WTC11 (cell line): ENCODE measurements around the gene LEFTY1.

Experiments used
- ATF6 ChIP-seq: sonication (generic); formaldehyde crosslinking; IDR thresholded peaks from 2 replicates; pipeline ENCODE4 v1.8.1; 2023; ENCODE audit warnings: mild to moderate bottlenecking, missing genetic modification reagents
- MAX ChIP-seq: sonication (generic); formaldehyde crosslinking; IDR thresholded peaks from 2 replicates; pipeline ENCODE4 v1.8.0; 2022; ENCODE audit warnings: mild to moderate bottlenecking, missing genetic modification reagents
- SMAD4 ChIP-seq: sonication (generic); formaldehyde crosslinking; IDR thresholded peaks from 2 replicates; pipeline ENCODE4 v1.8.0; 2022; ENCODE audit warnings: mild to moderate bottlenecking, missing genetic modification reagents
- ZNF138 ChIP-seq: sonication (generic); formaldehyde crosslinking; conservative IDR thresholded peaks from 2 replicates; pipeline ENCODE4 v1.8.1; 2022; ENCODE audit warnings: mild to moderate bottlenecking, moderate library complexity, missing genetic modification reagents
- TF ChIP-seq, protein P1 (sequence below): sonication (generic); formaldehyde crosslinking; IDR thresholded peaks from 2 replicates; pipeline ENCODE4 v1.8.0; 2023; ENCODE audit warnings: missing genetic modification reagents
- TF ChIP-seq, protein P2 (sequence below): fragments of 200-600 bp; IDR thresholded peaks from 2 replicates; pipeline ENCODE4 v1.8.0; 2022; ENCODE audit warnings: antibody characterized with exemption

DNA sequence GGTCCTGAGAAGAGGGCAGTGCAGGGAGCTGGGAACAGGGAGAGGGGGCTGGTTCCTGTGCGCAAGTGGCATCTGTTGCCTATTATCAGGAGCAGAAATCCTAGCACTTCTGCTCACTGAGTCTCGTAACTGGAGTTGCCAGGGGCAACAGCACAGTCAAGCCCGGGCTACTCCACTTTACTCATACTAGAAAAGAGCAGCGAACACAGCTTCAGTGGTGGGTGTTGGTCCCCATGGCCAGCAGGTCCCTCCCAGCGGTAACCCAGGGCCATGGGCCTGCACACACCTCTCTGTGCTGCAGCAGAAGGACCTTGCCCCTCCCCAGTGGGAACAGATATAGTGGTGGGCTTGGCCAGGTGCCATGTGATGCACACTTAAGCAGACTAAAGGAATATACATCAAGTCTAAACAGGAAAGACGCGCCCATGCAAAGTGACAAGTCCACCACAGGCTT lies 26.6 kb upstream of the LEFTY1 start:
- no peak for TF ChIP-seq MAX (CRISPR knock-in tag)
- TF ChIP-seq, protein P1, sequence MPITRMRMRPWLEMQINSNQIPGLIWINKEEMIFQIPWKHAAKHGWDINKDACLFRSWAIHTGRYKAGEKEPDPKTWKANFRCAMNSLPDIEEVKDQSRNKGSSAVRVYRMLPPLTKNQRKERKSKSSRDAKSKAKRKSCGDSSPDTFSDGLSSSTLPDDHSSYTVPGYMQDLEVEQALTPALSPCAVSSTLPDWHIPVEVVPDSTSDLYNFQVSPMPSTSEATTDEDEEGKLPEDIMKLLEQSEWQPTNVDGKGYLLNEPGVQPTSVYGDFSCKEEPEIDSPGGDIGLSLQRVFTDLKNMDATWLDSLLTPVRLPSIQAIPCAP (CRISPR knock-in tag), result no peak
- no peak for TF ChIP-seq SMAD4 (CRISPR knock-in tag)
- TF ChIP-seq ZNF138 (CRISPR knock-in tag), result no peak
- TF ChIP-seq ATF6, result no peak
- TF ChIP-seq, protein P2, sequence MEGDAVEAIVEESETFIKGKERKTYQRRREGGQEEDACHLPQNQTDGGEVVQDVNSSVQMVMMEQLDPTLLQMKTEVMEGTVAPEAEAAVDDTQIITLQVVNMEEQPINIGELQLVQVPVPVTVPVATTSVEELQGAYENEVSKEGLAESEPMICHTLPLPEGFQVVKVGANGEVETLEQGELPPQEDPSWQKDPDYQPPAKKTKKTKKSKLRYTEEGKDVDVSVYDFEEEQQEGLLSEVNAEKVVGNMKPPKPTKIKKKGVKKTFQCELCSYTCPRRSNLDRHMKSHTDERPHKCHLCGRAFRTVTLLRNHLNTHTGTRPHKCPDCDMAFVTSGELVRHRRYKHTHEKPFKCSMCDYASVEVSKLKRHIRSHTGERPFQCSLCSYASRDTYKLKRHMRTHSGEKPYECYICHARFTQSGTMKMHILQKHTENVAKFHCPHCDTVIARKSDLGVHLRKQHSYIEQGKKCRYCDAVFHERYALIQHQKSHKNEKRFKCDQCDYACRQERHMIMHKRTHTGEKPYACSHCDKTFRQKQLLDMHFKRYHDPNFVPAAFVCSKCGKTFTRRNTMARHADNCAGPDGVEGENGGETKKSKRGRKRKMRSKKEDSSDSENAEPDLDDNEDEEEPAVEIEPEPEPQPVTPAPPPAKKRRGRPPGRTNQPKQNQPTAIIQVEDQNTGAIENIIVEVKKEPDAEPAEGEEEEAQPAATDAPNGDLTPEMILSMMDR, result no peak
